Ishikawa (cell line): ENCODE results near the gene ABCC4.
A peak's percentile ranks its signal among the peaks of the same experiment; 100 is the strongest.

Experiments used
- CEBPB ChIP-seq: IDR thresholded peaks from 2 replicates; pipeline ENCODE4 v1.6.1; 2012
- RAD21 ChIP-seq: IDR thresholded peaks from 2 replicates; pipeline ENCODE4 v1.6.1; 2012; ENCODE audit warnings: low read depth
- TAF1 ChIP-seq: IDR thresholded peaks from 2 replicates; pipeline ENCODE4 v1.6.1; 2012; ENCODE audit warnings: low read depth, mild to moderate bottlenecking
- YY1 ChIP-seq: IDR thresholded peaks from 2 replicates; pipeline ENCODE4 v1.6.1; 2012; ENCODE audit warnings: low read depth
- ZBTB7A ChIP-seq: IDR thresholded peaks from 2 replicates; pipeline ENCODE4 v1.6.1; 2012; ENCODE audit warnings: low read depth
- TF ChIP-seq, protein P1 (sequence below): IDR thresholded peaks from 2 replicates; pipeline ENCODE4 v1.6.1; 2012; ENCODE audit warnings: low read depth, mild to moderate bottlenecking

DNA sequence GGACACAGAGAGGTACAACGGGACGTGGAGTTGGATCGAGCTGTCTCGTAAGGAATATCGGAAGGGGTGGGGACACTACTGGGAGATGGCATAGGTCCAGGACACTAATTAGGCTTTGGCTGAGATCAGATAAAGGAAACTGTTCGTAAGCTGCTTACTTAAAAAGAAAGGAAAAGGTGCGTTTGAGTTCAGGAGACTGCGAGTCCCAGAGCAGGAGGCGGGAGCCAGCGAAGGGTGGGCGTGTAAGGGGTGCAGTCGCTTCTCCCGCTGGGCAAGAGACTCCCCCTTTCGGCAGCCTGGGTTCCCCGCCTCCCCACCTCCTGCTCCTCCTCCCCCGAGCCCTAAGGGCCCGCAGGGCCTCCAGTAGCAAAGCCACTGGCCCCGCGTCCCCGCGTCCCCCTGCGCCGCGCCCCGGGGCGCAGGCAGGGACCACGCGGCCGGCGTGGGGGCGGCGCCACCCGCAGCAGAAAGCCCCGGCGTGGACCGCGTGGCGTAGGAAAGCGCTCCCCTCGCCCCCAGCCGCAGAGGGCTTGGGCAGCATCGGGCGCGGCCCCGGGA, 547 bp downstream of the ABCC4 start:
- TF ChIP-seq TAF1 (0 out of 2 replicates have a peak, but pooled peaks have one; percentile 32), YY1 (no peak), RAD21 (no peak), ZBTB7A (0 out of 2 replicates have a peak, but pooled peaks have one; percentile 39), CEBPB (no peak)
- TF ChIP-seq, protein P1, sequence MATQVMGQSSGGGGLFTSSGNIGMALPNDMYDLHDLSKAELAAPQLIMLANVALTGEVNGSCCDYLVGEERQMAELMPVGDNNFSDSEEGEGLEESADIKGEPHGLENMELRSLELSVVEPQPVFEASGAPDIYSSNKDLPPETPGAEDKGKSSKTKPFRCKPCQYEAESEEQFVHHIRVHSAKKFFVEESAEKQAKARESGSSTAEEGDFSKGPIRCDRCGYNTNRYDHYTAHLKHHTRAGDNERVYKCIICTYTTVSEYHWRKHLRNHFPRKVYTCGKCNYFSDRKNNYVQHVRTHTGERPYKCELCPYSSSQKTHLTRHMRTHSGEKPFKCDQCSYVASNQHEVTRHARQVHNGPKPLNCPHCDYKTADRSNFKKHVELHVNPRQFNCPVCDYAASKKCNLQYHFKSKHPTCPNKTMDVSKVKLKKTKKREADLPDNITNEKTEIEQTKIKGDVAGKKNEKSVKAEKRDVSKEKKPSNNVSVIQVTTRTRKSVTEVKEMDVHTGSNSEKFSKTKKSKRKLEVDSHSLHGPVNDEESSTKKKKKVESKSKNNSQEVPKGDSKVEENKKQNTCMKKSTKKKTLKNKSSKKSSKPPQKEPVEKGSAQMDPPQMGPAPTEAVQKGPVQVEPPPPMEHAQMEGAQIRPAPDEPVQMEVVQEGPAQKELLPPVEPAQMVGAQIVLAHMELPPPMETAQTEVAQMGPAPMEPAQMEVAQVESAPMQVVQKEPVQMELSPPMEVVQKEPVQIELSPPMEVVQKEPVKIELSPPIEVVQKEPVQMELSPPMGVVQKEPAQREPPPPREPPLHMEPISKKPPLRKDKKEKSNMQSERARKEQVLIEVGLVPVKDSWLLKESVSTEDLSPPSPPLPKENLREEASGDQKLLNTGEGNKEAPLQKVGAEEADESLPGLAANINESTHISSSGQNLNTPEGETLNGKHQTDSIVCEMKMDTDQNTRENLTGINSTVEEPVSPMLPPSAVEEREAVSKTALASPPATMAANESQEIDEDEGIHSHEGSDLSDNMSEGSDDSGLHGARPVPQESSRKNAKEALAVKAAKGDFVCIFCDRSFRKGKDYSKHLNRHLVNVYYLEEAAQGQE, result no peak
